Measurements from ENCODE around the gene LRRC32.
"Not testable (repeated sequence)": the region's sequence is repeated elsewhere in the genome, so short reads cannot be mapped to it uniquely, and the experiment has no call there.

The LRRC32 gene

DNA sequence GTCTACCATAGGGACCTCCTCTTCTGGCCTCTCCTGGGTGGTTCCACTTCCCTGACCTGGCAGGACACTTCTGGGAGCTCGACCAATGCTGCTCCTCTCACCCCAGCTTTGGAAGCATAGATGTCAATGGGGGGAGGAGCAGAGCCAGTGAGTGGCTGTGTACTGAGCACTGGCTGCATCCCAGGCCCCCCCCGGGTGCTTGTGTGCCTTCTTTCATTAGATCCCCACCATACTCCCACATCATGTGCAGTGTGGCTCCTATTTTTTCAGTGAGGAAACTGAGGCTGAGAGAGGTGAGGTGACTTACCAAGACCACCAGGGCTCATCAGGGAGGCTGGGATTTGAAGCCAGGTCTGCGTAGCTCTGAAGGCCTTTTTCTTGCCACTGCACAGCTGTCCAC lies 44.3 kb downstream of the LRRC32 start:
- no peak for DNase-seq

DNA sequence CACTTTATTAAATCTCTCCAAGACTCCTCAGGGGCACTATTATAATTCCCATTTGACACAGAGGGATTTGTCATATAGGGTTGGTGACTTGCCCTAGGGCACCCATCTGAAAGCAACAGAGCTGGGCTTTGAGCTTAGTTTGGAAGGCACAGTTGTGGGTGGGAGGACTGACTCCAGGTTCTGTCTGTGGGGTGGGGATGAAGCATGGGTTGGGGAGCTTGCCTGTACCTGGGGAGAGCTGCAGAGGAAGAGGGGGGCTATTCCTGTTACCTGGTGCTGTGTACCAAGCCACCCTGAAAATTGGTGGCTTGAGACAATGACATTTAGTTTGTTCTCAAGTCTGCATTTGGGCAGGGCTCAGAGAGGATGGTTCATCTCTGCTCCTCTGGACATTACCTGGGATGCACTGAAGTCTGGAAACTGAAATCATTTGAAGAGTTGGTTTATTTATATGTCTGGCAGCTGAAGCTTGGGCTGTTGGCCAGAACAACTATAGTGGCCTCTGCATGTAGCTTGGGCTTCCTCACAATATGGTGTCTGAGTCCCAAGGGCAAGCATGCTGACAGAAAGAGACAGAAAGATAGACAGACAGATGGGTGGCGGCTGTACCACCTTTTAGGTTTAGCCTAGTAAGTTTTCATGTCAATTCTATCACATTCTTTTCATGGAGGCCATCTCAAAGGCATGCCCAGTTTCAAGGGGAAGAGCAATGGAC lies 44.9 kb downstream of the LRRC32 start:
- DNase-seq = no peak

DNA sequence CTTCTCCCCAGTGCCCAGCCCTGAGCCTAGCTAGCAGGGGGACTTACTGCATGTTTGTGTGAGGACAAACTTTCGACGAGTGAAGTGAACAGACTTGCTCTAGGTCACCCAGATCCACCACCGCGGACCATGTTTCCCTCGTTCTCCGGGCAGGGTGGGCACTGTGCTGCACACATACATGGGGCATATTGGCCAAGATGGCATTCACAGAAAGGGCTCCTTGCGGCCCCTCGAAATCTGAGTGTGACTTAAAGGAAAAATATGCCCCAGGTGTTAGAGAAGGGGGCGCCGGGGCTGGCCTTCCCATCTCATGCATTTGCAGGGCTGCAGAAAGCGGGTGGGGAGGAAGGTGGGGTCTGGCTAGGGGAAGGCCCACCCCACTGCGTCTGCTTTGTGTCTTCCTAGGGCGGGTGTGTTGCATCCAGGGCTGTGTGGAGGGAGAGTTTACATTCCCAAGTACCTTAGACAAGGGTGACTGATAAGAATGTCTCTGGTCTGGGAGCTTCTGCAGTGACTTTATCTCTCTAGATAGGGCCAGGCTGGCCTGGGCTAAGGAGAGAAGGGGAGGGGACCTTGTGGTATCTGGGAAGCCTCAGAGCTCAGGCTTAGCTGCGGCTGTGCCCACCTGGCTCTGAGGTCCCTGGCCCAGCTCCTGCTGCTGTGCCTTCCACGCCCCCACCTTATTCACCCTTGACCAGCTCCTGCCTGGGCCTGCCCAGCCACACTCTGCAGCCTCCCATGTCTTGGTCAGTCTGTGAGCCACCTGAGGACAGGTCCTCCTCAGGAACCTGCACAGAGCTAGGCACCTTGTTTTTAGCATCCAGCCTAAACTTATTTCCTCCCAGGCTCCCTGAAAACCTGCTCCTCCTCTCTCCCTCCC lies 45.8 kb downstream of the LRRC32 start:
- no peak for DNase-seq

DNA sequence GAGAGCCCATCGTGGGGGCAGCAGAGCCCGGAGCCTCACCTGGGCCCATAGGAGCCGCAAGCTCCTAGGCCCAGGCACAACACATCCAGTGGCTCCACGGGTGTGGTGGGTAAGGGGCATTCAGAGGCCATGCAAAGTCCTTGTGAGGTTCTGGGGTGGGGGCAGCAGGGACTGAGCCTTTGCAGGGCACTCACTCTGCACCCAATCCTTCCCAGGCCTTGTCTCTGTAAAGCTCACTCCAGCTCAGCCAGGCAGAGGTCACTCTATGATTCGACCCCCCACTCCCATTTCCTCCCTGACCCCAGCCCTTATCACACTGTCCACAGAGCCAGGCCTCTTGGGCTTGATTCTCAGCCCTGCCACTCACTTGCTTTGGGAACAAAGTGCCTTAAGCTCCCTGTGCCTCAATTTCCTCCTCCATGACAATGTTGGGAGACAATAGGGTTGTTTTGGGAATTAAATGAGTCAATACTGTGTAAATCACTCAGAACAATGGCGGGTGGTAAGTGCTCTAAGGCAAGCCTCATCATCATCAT lies 46.6 kb downstream of the LRRC32 start:
- DNase-seq = no peak

DNA sequence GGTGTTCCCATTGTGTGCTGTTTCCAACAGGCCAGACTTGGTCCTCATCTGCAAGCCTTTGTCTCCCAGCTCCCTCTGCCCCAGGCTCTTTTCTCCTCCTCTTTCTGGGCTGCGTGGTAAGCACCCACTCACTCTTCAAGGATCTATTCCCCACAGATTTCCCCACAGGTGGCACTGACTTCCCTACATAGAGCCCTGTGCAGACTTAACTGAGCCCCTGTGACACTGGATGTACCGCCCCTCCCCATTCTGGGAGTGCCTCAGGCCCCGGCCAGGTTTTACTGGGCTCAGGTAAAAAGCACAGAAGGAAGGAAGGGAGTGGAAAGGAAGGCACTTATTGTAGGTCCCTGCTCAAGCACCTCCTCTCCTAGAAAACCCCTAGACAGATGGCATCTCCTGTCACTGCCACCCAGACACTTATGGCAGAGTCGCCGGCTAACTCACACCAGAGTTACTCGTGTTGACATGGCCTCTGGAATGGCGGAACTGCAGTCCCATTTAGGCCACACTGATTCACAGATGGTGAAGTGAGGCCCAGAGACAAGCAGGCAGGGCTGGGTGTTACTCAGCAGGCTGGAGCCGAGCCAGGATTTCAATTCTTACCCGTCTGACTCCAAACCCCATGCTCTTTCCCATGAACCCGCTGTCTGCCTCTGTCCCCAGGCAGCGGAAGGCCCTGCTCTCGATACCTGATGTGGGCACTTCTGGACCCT lies 47.2 kb downstream of the LRRC32 start:
- DNase-seq = no peak

DNA sequence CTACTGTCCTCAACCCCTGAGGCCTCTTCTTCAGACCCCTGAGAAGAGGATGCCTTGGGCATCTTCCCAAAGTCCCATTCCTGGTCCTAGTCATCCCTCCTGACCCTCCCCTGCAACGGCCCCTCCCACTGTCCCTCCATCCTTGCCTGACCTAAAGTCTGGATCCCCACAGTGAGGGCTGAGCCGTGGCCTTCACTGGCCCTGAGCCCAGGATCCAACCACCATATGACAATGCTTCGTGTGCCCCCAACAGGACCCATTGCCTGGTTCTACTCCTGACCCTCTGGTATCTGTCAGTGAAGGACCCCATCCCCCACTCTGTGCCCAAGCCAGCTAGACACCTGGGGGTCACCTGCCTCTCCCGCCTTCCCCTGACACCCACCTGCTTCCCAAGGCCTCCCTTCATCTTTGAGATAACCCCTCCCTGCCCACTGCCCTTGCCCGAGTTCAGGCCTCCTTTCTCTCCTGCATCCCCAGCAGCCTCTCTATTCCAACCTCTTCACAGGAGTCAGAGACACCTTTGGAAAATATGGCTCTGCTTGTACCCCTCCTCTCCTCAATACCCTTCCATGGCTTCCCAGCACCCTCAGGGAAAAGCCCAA lies 48.0 kb downstream of the LRRC32 start:
- DNase-seq = no peak

DNA sequence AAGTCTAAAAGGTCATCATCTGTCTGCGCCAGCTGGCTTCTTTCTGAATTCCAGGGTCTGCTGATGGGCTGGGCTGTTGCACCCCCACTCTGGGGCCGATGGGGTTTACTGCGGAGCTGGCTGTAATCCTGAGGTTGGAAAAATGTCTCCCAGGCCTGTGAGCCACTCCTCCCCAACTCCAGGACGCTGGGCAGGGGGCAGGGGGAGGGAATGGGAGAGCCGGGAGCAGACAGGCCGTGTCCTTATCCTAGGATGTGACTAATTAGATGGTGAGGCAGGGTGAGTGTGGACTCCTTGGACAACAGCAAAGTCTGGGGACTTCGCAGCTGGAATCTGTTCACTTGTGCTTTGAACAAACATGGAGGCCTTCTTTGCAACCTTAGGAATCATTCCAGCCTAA lies 48.7 kb downstream of the LRRC32 start:
- no peak for DNase-seq

DNA sequence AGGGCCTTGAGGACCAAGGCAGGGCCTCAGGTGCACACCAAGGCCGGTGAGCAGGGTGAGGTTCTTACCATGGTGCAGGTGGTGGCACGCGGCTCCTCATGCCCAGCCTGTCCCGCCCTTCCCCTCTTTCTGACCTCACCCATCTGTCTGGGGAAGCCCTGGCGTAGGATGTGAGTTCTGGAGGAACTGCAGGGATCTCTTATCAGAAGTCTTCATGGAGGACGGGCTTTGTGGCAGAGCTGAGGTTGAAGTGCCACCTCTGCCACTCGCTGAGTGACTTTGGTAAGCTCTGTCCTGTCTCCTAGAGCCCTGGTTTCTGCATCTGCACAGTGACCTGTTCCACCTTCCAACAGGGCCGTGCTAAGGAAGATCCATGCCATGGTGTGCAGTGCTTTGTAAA lies 49.1 kb downstream of the LRRC32 start:
- DNase-seq = no peak

DNA sequence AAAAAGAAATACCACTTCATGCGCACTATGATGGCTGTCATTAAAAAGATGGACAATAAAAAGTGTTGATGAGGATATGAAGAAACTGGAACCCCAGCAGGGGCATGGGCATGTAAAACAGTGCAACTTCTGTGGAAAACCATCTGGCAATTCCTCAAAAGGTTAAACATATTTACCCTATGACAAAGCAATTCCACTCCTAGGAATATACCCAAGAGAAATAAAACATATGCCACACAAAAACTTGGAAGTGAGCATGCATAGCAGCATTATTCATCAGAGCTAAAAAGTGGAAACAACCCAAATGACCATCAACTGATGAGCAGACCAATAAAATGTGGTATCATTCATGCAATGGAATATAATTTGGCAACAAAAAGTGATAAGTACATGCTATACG lies 50.1 kb downstream of the LRRC32 start:
- no peak for DNase-seq

DNA sequence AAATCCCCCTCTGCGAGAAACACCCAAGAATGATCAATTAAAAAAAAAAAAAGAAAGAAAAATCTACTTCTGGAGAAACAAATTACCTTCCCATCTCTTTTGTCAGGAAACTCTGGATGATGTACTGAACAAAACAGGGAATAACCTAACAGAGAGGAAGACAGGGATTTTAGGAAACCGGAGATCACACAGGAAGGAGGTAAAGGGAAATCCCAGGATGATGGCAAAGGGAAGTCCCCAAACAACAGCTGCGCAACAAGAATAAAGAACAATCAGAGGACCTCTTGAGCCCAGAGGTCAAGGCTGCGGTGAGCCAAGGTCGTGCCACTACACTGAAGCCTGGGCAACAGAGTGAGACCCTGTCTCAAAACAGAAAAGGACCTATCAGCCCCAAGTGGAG lies 50.7 kb downstream of the LRRC32 start:
- DNase-seq = not testable (repeated sequence)

DNA sequence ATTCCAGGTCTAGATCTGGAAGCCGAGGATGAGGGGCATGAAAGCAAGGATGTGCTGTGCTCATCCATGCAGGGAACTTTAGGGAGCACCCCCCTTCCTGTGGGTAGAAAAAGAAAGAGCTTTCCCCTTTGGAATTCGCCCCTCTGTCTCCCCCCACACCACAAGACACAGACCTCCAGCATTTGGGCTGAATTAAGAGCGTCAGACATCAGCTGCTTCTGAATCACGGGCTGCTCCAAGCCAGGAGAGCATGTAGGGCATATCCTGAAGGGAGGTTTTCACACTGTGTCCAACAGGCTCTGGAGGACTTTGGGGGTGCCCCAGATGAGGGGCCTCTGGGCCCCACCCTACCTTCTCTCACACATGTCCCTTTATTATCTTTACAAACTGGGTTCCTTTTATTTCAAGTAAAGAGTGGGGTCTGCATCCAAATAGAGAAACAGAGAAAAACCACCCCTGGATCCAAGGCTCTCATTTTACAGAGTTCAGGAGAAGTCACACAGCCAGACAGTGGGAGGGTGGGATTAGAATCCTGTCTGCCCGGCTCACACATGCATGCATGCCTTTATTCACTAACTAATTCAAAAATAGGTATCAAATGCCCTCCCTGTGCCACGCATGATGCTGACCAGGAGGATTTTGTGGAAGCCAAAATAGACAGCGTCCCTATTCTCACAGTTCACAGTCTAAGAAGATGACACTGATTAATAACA lies 52.8 kb downstream of the LRRC32 start:
- no peak for DNase-seq

DNA sequence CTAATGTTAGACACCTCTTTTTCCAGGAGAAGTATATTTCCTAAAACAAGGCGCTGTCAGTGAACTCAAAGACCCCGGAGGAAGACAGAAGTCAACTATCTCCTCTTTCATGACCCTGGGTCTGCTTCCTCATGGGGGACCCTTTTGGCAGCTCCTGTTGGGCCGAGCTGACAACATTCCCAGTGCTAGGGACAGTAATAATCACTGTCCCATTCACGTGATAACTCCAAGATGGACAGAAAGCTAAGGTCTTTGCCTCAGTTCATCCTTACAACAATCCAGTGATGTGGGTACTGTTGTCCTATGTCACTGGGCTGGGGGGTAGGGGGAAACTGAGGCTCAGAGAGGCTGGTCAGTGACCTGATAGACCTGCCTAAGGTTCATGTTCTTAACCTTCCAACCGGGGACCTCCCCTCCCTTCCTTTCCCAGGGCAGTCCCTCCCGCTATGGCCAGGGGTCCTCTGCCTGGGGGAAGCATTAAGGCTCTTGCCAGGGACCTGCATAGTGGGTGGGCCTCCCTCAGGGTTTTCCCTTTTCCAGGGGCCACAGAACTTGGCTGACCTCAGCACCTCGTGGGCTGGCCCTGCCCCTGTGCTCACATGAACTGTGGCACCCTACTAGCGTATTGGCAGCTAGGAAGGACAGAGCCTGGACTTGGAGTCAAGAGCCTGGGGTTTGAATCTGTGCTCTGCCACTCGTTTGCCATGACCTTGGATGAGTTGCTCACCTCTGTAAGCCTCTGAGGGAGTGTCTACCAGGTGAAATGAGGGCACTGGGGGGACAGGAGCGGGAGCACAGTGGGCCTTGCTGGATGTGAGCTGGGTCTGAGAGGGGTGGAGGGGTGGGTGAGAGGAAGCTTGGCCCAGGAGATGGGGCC lies 53.6 kb downstream of the LRRC32 start:
- DNase-seq = no peak

DNA sequence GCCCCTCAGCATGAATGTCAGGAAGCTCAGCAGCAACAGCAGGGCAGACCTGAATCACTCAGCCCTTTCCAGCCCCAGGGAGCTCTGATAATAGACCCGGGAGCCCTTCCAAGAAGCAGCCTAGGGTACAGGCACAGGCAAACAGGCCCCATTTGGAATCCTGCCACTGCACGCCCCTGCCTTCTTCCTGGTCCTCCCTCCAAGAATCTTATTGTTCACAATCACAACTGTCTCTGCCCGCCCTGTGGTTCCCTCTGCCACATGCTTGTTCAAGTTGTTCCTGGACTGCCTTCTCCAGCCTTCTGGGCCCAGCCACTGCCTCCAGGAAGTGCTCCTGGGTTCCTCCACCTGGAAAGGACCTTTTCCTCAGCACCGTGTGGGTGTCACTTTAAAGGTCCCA lies 54.6 kb downstream of the LRRC32 start:
- no peak for DNase-seq

DNA sequence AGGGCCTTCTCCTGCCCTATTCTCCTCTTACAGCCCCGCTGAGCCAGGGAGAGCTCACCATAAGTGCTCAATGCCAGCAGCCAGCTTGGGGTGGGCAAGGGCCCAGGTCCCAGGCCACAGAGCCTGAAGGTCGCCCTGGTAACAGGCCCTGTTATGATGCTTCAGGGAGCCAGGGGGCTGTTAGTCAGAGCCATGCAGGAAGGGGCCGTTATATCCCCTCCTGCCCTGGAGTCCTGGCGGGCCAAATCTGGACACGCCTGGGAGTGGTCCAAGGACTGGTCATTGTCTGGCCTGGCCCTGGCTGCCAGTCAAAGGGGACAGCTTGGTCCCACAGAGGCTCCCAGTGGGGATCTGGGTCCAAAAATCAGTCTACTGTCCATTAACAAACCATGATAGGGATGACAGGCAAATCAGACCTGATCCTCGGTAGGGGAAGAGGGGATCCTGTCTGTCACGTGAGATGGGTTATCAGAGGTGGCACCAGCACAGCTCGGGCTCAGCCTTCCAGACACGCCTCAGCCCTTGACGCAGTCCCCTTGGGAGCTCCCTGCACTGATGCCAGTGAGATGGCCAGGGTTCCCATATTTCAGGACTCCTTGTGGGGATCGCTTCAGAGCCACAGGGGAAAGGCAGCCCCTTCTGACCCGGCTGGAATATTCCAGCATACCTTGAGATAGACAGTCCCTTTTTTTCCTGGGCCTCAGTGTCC lies 55.9 kb downstream of the LRRC32 start:
- no peak for DNase-seq

DNA sequence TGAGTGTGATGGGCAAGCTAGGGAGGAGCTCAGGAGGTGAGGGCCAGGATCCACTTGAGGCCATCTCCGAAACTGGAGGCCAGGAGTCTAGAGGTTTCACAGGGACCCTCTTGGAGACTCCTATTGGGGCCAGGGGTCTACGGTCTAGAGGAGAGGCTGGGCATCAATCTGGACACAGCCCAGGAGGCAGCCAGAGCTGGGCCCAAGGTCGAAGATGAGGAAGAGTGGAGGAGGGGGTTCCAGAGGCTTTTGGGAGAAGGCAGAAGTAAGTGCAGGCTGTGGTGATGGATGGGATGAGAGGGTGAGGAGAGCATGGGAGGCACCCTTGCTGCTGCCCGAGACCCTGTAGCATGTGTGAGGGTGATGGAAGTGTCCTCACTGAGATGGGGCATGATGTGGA lies 56.6 kb downstream of the LRRC32 start:
- no peak for DNase-seq

DNA sequence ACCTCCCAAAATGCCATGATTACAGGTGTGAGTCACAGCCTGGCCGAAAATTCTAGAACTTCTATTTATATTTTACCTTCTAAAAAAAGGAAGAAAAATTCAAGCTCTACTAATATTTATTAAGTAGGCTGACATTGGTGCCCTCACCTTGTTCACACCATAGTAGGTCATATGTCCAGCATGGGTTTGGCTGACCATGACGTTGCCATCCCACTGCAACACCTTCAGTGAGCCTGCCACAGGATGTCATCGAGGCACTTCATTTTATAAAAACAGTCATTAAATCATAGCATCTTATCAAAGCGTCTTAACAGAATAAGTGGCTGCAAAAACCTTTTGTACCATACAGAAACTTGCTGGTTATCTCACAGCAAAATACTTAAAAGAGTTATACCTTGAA lies 58.3 kb downstream of the LRRC32 start:
- no peak for DNase-seq

DNA sequence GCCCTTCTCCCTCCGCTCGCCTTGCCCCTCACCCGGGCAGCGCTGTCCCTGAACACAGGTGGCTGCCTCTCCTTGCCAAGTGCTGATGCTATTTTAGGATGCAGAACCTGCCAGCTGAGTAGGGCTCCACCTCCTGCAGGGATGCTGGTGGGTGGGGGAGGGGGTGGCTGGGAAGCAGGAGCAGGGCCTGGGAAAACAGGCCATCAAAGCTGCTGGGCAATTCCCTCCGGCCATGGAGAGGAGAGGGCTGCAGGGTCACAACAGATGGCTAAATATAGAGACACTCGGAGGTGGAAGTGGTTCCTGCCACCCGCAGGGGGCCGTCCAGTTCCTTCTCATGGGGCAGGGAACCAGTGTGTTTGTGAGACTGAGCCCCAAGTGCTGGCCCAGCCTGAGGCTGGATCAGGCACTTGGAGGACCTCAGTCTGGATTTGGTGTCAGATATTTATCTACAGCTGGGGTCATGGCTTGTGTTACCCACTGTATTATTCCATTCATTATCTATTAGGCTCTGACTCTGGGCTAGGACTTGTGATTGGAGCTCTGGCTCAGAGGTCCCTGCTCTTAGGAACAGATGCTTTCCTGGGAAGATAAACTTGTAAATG lies 59.6 kb downstream of the LRRC32 start:
- DNase-seq = no peak

DNA sequence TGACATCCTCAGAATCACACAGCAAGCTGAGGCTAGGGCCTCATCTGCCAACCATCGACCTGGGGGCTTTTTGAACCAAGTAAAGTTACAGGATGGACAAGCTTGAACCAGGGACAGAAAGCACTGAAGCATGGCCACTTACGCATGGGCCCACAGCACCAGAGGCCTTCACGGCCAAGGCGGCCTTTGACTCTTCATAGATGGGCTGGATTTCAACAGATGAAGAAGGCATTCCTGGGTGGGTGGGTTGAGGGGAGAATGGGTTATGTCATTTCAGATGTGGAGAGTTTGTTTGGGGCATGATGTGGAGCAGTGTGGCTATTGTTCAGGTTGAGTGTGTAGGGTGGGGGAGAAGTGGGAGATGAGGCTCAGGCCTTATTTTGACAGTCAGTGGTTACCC lies 60.2 kb downstream of the LRRC32 start:
- DNase-seq = no peak

DNA sequence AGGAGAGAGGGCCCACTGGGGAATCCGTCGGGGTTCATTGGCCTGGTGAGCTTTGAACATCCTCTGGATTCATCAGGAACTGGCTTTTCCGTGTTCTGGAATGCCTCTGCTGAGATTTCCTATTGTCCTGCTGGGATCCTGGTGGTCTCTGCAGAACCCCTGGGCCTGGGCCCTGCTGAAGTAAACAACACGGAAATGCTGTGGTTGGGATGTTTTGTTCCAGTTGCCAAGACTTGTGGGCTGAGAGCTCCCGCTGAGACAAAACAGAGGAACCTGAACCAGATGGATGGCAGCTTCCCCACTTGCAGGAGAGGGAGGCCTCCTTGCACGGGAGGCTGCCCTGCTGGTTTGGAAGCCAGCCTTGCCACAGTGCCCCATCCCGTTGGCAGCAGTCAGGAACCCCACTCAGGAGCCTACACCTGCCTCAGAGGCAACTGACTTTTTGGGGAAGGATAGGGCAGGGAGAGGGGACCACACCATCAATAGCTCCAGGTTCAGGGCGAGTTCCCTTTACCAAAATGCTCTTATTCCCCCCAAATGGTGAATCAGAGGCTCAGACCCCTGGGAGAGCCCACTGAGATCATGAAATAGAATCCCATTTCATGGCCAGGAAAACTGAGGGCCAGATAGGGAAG lies 60.7 kb downstream of the LRRC32 start:
- no peak for DNase-seq

All from activated CD4-positive, alpha-beta T cell treated with anti-CD3 and anti-CD28 coated beads, Interleukin-10, Interleukin-2, amounts not matched to agents 100 ng/mL and 50 ng/mL, durations not matched to agents 16 hours and 8 hours (primary cell).